NCI-H748 treated with DMSO at 0.1 percent for 48 hours (cell line): ENCODE results near the gene SELENOW.
"Not testable (repeated sequence)": the region's sequence is repeated elsewhere in the genome, so short reads cannot be mapped to it uniquely, and the experiment has no call there.

Source experiments
- DNase-seq: peaks from one replicate; lab custom pipeline; 2025; lab: John Stamatoyannopoulos, UW

Gene SELENOW

DNA sequence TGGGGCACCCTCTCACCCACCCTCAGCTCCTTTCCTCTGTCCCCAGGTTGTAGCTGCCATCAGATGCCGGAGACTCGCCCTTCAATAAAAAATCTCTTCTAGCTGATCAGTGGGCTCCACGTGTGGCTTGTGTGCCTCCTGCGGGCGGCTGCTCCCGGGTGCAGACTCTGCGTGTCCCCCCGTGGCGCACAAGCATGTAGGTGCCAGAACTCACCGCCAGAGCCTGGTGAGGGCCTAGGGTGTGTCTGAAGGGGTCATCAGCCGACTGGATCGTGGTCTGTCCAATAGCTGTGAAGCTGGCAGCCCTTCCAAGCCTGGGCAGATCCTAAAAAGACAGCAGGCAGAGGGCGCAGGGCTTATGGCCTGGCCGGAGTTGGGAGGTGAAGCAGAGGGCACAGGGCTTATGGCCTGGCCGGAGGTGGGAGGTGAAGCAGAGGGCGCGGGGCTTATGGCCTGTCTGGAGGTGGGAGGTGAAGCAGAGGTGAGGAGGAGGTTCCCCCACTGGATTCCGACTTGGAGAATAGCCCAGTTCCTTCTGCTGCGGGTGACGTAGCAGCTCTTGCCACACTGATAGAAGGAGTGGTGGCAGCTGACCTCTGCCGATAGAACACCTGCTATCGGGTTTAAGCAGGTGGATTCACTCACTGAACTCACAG lies 21.4 kb upstream of the SELENOW start:
- no peak for DNase-seq

DNA sequence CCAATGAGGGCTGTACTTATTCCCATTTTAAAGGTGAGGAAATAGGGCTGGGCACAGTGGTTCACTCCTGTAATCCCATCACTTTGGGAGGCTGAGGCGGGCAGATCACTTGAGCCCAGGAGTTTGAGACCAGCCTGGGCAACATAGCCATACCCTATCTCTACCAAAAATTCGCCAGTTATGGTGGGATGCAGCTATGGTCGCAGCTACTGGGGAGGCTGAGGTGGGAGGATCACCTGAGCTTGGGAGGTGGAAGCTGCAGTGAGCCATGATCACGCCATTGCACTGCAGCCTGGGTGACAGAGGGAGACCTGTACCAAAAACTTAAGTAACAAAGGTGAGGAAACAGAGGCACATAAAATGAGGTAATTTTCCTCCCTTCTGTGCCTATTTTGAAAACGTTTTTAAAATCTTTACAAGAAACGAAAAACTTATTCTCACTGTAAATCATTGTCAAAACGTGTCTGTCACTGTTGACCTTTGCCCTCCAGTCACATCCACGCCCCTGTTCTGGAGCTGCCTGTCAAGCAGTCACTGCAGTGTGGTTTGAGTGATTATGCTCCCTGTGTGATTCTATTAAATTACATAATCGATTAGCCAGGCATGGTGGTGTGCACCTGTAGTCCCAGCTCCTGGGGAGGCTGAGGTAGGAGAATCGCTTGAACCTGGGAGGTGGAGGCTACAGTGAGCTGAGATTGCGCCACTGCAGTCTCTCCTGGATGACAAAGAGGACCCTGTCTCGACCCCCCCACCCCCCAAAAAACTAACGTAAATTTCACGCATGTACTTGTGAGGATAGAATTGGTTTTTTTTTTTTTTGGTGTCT lies 20.7 kb upstream of the SELENOW start:
- no peak for DNase-seq

DNA sequence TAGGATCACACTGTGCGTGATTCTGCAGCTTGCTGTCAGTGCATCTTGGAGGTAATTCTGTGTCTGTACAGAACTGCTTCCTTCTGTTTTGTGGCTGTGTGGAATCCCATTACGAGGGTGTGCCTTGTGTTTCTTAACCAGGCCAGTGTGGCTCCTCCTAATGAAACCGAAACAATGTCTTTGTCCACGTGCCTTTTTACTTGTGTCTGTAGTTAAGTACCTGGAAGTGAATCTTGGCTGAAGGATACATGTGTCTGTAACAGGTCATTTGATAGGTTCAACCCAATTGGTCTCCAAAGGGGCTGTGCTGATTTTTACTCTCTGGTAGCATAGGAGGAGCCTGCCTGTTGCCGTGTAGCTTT lies 20.1 kb upstream of the SELENOW start:
- no peak for DNase-seq

DNA sequence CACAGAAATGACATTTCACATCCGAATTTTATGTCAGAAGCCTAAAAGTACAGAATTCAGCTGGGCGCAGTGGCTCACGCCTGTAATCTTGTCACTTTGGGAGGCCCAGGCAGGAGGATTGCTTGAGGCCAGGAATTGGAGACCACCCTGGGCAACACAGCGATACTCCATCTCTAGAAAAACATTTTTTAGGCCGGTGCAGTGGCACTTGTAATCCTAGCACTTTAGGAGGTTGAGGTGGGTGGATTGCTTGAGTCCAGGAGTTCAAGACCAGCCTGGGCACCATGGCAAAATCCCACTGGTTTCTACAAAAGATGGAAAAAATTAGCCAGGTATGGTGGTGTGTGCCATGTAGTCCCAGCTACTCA lies 17.9 kb upstream of the SELENOW start:
- DNase-seq, result no peak

DNA sequence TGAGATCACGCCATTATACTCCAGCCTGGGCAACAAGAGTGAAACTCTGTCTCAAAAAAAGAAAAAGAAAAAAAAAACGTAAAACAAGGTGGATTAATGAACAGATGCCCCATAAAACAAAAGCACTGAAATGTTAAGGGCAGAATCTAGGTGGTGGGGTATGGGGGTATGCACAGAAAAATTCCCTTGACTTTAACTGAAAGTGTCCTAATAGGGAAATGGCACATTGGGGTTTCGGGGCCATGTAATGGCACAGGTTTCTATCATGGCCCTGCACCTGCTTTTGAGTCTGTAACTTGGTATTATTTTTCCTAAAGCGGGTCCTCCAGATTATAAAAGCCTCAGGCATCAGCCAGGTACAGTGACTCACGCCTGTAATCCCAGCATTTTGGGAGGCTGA lies 16.9 kb upstream of the SELENOW start:
- DNase-seq, result no peak

DNA sequence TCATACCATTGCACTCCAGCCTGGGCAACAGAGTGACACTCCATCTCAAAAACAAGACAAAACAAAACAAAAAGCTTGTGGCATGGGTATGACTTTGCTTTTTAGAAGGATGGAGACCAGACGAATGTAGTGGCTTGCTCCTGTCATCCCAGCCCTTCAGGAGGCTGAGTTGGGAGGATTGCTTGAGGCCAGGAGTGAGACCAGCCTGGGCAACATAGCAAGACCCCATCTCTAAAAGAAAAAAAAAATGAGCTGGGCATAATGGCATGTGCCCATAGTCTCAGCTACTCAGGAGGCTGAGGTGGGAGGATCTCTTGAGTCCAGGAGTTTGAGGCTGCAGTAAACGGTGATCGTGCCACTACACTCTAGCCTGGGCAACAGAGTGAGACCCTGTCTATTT lies 16.4 kb upstream of the SELENOW start:
- no peak for DNase-seq

DNA sequence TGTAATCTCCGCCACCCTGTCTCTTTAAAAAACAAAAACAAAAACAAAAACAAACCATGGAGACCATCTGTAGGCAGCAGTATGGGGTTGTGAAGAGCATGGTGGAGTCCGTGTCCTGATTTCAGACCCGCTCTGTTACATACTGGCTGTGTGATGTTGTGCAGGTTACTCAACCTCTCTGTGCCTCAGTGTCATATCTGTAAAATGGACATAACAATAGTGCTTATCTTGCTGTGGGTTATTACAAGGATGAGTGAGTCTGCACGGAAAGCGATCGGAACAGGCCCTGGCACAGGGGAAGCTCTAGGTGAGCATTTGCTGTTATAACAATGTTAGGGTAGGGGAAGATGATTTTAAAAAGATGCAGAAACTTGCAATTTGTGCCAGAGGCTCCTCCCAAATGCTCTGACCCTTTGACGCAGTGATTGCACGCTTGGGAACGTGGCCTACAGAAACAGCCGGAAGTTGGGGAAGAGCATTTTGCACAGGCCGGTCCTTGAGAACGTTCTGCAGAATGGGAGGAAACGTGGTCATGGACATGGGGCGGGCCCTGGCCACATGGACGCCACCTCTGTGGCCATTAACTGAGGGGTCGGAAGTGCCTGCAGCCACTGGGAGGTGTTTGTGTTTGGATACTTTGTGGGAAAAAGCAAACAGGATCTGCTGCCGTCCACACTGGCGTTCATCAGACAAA lies 15.7 kb upstream of the SELENOW start:
- DNase-seq, result no peak

DNA sequence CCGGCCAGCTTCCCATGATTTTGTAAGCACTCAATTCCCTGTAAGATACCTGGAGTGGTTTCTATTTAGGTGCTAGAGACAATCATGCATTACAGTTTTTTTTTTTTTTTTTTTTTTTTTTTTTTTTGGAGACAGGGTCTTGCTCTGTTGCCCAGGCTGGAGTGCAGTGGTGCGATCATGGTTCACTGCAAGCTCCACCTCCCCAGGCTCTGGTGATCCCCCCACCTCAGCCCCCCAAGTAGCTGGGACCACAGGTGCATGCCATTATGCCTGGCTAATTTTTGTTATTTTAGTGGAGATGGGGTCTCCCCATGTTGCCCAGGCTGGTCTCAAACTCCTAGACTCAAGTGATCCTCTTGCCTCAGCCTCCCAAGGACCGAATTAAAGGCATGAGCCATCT lies 13.8 kb upstream of the SELENOW start:
- DNase-seq, result not testable (repeated sequence)

DNA sequence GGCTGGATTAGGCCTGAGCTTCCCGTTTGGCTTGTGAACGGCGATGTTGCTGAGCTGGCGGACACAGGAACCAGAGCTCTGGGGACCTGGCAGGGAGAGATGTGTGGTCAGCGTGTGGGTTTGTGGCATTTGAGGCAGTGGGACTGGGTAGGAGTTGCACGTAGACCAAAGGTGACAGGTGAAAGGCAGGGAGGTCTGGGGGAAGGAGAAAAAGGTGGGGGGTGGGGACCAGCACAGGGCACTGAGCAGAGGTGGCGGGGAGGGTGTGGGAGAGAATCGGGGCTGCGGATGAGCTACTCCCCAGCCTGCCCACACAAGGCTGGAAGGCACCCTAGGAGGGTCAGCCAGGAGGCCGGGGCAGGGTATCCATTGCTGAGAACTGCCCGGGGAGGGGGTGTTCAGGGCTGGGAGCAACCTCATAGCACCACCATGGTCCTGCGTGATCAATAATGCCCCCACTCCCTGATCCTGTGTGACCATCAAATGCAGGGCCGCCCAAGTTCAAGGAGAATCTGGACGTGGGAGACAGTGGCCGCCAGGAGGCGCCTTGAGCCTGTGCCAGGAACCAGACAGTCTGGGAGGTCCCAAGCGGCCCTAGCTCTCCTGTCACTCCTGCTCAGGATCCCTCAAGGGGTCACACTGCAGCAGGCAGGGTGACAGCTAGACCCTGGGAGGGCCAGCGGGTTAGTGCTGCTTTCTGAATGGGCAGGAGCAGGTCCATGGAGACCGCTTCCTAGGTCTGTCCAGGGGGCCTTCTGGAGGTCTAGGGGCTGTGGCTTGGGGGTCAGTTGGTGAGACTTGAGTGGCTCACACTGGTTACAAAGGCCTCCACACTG lies 12.8 kb upstream of the SELENOW start:
- peak; percentile 48 for DNase-seq

DNA sequence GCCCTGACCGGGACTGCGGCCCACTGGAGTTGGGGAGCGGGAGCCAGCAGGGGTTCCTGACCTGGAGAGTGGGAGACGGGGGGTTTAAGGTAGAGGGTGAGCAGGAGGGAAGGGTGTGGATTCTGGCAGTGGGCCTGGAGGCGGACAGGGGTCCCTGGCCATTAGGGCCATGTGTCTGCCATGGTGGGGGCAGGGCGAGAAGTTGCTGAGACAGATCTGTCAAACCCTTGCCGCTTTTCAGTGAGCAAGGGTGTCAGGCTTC lies 12.2 kb upstream of the SELENOW start:
- DNase-seq, result no peak

DNA sequence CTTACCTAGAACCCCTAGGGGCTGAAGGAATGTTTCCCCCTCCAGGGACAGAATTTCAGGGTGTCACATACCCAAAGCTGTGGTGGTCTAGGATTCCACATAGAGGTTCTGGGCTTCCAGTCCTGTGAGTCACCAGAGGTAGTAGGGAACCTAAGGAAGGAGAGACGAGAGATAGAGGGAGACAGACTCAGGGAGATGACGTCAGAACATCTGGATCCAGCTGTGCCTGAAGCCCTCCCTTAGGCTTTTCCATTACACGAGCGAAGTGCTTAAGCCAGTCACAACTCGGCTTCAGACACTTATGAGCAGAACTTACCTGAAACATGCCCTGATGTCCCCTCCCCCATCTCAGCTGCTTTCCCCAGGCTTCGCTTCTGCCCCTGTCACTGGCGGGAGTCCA lies 11.8 kb upstream of the SELENOW start:
- DNase-seq, result no peak

DNA sequence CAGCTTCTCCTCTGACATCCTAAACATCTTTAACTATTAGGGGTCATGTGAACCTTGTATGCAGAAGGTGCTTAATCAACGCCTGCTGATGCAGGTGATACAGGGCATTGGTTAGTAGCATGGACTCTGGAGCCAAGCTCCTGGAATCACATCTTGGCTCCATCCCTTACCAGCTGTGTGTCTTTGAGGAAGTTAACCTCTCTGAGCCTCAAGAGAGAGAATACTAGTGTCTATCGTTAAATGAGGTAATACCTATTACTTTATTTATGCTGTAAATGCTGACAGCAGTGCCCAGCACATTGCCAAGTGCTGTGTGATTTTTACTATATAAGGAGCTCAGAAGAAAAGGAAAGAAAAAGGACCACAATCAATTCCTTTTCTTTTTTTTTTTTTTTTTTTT lies 11.2 kb upstream of the SELENOW start:
- no peak for DNase-seq

DNA sequence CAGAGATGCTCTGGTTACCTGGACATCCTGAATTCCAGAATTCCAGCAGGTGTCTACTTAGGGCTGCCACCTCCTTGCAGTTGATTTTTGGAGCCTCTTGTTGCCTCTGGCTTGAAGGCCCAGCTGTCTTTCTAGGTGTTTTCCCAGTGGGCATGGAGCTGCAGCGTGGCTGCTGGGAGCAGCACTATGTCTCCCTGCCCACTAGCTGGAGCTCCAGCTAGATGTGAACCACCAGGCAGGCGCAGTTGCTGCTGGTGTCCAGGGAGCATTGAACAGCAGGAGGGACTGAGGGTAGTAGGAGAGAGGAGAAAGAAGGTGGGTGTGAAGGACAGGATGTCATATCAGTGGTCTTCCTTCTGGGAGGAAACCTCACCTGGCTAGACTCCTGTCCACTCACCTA lies 9.9 kb upstream of the SELENOW start:
- no peak for DNase-seq

DNA sequence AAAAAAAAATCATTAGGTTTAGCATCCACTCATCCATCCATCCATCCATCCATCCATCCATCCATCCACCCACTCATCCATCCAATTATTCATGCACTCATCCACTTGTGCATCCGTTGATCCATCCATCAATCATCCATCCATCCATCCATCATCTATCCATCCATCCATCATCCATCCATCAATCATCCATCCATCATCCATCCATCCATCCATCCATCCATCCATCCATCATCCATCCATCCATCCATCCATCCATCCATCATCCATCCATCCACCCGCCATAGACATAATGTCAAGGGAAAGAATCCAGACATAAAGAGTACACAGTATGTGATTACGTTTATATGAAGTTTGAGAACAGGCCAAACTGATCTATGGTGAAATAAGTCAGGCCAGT lies 9.0 kb upstream of the SELENOW start:
- DNase-seq, result no peak

DNA sequence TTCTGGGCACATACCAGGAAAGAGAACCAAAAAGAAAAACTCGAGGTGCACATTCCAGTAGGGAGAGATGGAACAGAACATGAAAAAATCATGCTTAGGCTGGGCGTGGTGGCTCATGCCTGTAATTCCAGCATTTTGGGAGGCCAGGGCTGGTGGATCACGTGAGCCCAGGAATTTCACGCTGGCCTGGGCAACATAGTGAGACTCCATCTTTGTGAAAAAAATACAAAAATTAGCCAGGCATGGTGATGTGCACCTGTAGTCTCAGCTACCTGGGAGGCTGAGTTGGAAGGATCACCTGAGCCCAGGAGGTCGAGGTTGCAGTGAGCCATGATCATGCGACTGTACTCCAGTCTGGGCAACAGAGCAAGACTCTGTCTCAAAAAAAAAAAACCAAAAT lies 7.2 kb upstream of the SELENOW start:
- not testable (repeated sequence) for DNase-seq

DNA sequence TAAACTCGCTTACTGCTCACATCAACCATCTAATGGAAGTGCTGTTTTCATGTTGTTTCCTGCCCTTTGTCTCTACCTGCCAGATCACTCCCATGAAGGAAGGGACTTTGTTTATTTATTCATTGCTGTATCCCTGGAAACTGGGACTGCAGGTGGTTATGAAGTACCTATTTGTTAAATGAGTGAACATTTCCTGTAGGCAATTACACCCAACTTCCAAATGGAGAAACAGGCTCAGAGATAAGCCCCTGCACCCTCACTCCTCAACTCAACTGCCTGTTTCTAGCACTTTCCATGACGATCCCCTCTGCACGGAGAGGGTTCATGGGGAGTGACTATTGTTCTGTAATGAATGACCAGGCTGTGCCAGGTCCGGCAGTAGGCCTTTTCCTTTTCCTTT lies 1.9 kb upstream of the SELENOW start:
- DNase-seq, result peak; percentile 99

DNA sequence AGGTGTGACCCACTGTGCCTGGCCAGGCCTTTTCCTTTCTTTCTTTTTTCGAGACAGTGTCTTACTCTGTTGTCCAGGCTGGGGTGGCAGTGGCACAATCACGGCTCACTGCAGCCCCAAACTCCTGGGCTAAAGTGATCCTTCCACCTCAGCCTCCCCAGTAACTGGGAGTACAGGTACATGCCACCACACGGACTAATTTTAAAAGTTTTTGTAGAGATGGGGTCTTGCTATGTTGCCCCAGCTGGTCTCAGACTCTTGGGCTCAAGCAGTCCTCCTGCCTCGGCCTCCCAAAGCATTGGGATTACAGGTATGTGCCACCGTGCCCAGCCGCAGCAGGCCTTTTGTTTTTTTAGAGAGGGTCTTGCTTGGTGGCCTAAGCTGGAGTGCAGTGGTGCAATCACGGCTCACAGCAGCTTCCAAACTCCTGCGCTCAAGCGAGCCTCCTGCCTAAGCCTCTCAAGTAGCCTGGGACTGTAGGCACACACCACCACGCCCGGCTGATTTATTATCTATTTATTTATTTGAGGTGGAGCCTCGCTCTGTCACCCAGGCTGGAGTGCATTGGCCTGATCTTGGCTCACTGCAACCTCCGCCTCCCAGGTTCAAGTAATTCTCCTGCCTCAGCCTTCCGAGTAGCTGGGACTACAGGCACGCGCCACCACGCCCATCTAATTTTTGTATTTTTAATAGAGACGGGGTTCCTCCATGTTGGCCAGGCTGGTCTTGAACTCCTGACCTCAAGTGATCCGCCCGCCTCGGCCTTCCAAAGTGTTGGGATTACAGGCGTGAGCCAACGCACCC lies 1.1 kb upstream of the SELENOW start:
- DNase-seq, result not testable (repeated sequence)

DNA sequence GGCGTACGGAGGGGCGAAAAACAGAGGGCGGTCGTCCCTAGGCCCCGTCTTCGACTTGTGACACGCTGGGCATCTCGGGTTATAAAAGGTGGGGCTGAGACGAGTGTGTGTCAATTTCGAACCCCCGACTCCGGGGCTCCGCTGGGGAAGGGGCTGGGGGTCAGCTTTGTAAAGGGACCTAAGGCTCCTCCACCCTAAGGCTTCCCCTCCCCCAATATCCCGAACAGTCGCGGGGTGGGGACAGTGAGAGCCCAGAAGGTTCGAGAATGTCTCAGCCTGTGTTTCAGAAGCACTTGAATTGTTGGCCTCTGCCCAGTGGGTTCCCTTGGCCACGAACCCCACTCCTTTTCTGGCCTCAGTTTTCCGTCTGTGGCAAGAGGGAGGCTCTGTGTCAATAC lies 450 bp downstream of the SELENOW start:
- DNase-seq, result no peak

DNA sequence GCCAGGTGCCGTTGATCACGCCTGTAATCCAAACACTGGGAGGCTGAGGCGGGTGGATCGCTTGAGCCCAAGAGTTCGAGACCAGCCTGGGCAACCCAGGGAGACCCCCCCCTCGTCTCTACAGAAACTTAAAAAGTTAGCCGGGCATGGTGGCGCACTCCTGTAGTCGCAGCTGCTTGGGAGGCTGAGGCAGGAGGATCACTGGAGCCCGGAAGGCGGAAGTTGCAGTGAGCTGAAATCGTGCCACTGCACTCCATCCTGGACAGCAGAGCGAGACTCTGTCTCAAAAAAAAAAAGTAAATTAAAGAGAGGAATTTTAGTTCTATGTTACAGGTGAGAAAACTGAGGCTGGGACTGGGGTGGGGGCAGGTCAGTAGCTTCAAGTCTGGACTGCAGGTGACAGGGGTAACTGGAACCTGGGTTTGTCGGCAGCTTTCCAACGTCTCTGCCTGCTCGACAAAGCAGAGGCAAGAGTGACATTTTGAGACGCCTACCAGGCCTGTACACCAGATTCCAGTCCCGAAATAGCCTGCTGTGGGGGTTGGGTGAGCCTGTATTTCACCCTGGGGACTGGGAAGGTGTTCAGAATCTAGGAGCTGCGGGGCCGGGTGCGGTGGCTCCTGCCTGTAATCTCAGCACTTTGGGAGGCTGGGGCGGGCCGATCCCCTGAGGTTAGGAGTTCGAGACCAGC lies 1.2 kb downstream of the SELENOW start:
- DNase-seq, result no peak

DNA sequence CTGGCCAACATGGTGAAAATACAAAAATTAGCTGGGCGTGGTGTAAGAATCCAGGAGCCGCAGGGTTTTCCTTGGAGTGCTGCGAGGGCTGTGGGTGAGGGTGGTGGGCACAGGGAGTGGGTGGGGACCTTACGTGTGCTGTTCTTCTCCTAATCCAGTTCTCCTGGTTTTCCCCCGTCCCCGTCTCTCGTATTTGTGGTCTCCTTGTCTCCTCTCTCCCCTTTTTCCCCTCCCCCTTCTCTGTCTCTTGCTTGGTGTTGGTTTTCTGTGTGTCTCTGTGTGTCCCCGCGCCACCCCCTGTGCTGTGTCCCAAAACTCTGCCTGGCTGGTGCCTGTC lies 1.7 kb downstream of the SELENOW start:
- DNase-seq, result no peak

DNA sequence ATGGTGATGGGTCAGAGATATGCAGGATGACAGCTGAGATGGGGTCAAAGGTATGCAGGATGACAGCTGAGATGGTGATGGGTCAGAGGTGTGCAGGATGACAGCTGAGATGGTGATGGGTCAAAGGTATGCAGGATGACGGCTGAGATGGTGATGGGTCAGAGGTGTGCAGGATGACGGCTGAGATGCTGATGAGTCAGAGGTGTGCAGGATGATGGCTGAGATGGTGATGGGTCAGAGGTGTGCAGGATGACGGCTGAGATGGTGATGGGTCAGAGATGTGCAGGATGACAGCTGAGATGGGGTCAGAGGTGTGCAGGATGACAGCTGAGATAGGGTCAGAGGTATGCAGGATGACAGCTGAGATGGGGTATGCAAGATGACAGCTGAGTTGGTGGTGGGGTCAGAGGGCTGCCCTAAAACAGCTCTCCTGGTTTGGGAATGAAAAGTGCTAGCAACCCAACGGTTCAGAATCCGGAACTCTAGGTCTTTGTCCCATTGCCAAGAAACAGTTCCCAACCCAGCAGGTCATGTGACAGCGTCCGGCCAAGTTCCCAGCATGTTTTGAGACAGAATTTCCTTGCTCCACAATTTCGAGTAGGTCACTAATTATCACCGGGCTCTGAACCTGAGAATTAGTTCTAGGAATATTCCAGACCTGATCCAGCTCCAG lies 3.2 kb downstream of the SELENOW start:
- DNase-seq, result no peak
